Measurements from ENCODE around the gene CHRNB1. TPM values are rescaled to one million over a fixed set of nuclear protein-coding genes. Genes with fewer than 3 reads are reported as not detected.
A peak's percentile ranks its signal among the peaks of the same experiment; 100 is the strongest.

The CHRNB1 gene
- total RNA-seq, 2 donors from 2014 or later = 6.9 to 10.4 TPM

DNA sequence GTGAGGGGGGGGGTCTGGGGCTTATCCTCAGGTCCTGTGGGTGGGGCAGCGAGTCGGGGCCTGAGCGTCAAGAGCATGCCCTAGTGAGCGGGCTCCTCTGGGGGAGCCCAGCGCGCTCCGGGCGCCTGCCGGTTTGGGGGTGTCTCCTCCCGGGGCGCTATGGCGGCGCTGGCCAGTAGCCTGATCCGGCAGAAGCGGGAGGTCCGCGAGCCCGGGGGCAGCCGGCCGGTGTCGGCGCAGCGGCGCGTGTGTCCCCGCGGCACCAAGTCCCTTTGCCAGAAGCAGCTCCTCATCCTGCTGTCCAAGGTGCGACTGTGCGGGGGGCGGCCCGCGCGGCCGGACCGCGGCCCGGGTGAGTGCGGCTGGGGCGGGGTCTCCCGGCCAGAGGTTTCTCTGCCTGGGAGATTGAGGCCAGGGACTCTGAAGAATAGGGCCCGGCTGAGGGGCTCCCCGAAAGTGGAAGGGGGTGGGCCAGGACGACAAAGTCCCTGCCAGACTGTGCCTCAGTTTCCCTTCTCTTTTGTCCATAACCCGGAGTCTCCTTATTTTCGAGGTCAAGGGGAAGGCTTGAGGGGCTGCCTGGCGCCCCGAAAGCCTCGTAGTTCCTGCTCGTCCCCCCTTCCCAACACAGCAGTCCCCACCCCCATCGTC lies 5.3 kb upstream of the CHRNB1 start, which contains the start of gene FGF11:
Gene FGF11, plus strand, starts transcription at position 51 of the 651 bp plus-strand sequence. Its CDS starts 109 bp downstream, at position 160.
- Histone ChIP-seq H3K4me1 (replicated peaks) (peaks cover 15% of the 10 kb centered on the region), H3K4me3 (peak within 1 kb of the TSS; percentile 26 to 30), H3K9me3 (no peaks in the 10 kb centered on the region), H3K27ac (peak within 1 kb of the TSS in 1 of 2 donors; percentile 39), H3K36me3 (no peaks in the 10 kb centered on the region), H3K27me3 (replicated peaks; ENCODE audit: insufficient read depth) (no peaks in the 10 kb centered on the region)
- TF ChIP-seq POLR2A (IDR thresholded peaks at IDR 0.05) = no peak
- TF ChIP-seq POLR2AphosphoS5 (IDR thresholded peaks at IDR 0.05) = no peak
- TF ChIP-seq, protein P1, sequence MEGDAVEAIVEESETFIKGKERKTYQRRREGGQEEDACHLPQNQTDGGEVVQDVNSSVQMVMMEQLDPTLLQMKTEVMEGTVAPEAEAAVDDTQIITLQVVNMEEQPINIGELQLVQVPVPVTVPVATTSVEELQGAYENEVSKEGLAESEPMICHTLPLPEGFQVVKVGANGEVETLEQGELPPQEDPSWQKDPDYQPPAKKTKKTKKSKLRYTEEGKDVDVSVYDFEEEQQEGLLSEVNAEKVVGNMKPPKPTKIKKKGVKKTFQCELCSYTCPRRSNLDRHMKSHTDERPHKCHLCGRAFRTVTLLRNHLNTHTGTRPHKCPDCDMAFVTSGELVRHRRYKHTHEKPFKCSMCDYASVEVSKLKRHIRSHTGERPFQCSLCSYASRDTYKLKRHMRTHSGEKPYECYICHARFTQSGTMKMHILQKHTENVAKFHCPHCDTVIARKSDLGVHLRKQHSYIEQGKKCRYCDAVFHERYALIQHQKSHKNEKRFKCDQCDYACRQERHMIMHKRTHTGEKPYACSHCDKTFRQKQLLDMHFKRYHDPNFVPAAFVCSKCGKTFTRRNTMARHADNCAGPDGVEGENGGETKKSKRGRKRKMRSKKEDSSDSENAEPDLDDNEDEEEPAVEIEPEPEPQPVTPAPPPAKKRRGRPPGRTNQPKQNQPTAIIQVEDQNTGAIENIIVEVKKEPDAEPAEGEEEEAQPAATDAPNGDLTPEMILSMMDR (IDR thresholded peaks at IDR 0.05) = no peak
- intact Hi-C loops (cut with DNase I) = loop anchor here (5.0 kb wide), 2 partner anchors 38 to 123 kb away; partner anchors contain the start of genes SENP3 and ZBTB4
- DNase-seq (ENCODE audit: low spot score) = no peak
- WGBS = 1% methylated on average over 28 of the region's 50 CpGs

DNA sequence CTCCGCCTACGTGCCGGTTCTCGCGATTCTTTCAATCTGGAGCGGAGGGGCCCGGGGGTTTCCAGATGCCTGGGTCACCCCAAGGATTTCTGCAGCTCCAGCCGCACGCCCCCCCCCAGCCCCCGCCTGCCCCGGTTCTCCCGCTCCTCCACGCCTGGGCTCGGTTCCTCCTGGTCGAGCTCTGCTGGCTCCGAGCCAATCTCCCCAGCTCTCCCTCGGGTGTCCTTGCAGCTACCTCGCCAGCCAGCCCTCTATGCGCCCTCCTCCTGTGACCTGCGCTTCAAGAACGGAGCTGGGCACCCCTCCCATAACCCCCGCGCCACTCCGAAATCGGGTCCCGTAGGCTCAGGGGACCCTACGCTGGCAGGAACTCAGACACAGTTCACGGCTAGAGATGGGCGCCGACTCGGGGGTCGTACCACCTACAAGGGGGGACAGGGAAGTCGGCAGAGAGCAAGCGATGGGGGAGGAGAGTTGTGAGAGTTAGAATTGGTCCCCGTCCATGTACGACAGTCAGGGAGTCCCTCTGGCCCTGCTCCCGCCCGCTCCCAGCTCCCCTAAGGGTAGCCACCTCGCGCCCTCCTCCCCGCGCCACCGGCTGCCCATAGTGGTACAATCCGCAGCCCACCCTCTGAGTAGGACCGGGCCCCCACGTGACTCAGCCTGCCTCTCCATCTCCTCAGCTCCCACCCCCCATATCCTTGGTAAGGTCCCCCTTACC lies 4.6 kb upstream of the CHRNB1 start:
- peak; percentile 44 for DNase-seq (ENCODE audit: low spot score)

DNA sequence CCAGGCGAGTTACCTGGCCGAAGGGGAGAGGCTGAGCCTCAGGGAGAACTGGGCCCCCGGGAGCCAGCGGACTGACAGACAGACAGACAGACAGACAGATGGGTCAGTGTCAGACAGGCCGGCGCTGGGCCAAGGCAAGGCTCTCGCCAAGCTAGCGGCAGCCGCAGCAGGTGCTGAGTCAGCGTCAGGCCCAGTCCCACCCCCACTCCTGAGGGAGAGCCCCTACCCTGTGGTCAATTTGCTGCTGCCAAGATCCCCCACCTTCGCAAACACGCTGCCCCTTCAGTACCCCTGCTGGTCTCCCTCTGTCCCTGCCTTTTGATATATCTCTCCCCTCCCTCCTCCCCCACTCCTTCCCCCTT lies 4.0 kb upstream of the CHRNB1 start:
- no peaks in the 10 kb centered on the region for H3K9me3 ChIP-seq
- no peak for TF ChIP-seq POLR2AphosphoS5 (IDR thresholded peaks at IDR 0.05)
- no peak for TF ChIP-seq POLR2A (IDR thresholded peaks at IDR 0.05)
- TF ChIP-seq, protein P1 (IDR thresholded peaks at IDR 0.05) = no peak
- no peak overlapping the region for H3K27ac ChIP-seq
- no peak for DNase-seq (ENCODE audit: low spot score)
- intact Hi-C loops (cut with DNase I) = no loop called here
- no peaks in the 10 kb centered on the region for H3K27me3 ChIP-seq (replicated peaks; ENCODE audit: insufficient read depth)
- no peaks in the 10 kb centered on the region for H3K36me3 ChIP-seq
- H3K4me1 ChIP-seq (replicated peaks) = peaks cover 12% of the 10 kb centered on the region
- 9% methylated on average over 12 of the region's 12 CpGs for WGBS
- no peak overlapping the region for H3K4me3 ChIP-seq

More for the DNA sequence above, 4.6 kb upstream of the CHRNB1 start:
- no peak for TF ChIP-seq POLR2AphosphoS5 (IDR thresholded peaks at IDR 0.05)
- no peak for TF ChIP-seq POLR2A (IDR thresholded peaks at IDR 0.05)
- TF ChIP-seq, protein P1 (IDR thresholded peaks at IDR 0.05) = no peak
- Histone ChIP-seq H3K4me1 (replicated peaks) (peaks cover 15% of the 10 kb centered on the region), H3K4me3 (peak overlapping the region; percentile 26 to 30), H3K36me3 (no peaks in the 10 kb centered on the region), H3K27ac (no peak overlapping the region), H3K9me3 (no peaks in the 10 kb centered on the region), H3K27me3 (replicated peaks; ENCODE audit: insufficient read depth) (no peaks in the 10 kb centered on the region)
- intact Hi-C loops (cut with DNase I) = no loop called here
- WGBS = 3% methylated on average over 42 of the region's 46 CpGs

DNA sequence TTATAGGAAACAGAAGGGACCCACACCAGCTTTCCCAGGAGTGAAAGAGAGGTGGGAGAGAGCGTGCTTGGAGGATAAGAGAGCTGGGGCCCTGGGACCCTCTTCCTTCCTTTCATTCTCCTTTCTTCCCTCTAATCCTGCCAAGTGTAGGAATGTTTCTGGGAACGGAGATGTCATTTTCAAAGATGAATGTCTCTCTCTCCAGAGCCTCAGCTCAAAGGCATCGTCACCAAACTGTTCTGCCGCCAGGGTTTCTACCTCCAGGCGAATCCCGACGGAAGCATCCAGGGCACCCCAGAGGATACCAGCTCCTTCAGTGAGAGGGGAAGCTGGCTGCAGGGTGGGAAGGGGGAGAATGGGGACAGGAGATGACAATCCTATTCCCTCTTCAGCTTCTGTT lies 3.6 kb upstream of the CHRNB1 start:
- TF ChIP-seq, protein P1 (IDR thresholded peaks at IDR 0.05) = no peak
- TF ChIP-seq POLR2A (IDR thresholded peaks at IDR 0.05) = no peak
- no peak for TF ChIP-seq POLR2AphosphoS5 (IDR thresholded peaks at IDR 0.05)
- 61% methylated on average over 7 of the region's 7 CpGs for WGBS
- Histone ChIP-seq H3K4me3 (no peak overlapping the region), H3K9me3 (no peaks in the 10 kb centered on the region), H3K4me1 (replicated peaks) (peaks cover 9% of the 10 kb centered on the region), H3K27ac (no peak overlapping the region), H3K36me3 (no peaks in the 10 kb centered on the region), H3K27me3 (replicated peaks; ENCODE audit: insufficient read depth) (no peaks in the 10 kb centered on the region)
- no peak for DNase-seq (ENCODE audit: low spot score)
- intact Hi-C loops (cut with DNase I) = no loop called here
